GM21737 (cell line): ENCODE results near the gene C20orf144.
"Not testable (repeated sequence)": the region's sequence is repeated elsewhere in the genome, so short reads cannot be mapped to it uniquely, and the experiment has no call there.

Experiments
- ATAC-seq: cut with Tn5 transposase; IDR thresholded peaks from one replicate; pipeline ENCODE4 v1.9.1; 2021; ENCODE audit warnings: mild to moderate bottlenecking, moderate library complexity; ENCODE audit not compliant: unreplicated experiment

The C20orf144 gene

DNA sequence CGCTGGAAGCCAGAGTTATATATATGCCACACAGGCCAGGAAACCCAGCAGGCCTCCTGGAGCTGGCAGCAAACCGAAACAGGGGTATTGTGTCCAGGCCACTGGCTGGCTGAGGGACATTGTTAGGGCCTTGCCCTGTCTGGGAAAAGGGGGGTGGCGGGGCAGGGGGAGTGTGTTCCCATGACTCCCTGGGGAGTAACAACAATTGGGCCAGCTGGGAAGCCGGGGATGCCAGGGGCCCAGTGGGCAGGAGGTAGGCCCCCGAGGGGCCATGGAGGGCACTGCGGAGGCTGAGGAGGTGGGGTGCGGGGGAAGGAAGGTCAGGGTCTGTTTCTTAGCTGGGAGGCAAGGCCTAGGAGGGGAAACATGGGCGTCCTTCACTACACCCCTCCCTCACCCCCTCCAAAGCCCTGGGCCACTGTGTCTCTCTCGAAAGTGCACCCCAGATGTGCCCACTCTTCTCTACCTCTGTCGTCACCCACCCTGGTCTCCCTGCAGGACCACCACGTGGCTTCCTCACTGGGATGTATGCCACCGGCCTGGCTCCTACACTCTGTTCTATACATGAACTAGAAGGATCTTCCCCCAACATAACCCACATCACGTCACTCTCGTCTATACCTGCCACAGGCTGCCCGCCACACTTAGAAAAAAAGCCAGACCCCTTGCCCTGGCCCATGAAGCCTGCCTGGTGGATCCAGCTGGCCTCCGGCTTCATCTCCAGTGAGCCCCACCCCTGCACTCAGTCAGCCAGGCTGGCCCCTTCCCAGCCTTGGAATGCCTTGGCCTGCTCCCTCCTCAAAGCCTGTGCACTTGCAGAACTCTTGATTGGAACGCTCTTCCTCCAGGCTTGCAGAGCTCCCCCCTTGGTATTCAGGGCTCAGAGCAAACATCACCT, 31.9 kb downstream of the C20orf144 start:
- no peak for ATAC-seq

DNA sequence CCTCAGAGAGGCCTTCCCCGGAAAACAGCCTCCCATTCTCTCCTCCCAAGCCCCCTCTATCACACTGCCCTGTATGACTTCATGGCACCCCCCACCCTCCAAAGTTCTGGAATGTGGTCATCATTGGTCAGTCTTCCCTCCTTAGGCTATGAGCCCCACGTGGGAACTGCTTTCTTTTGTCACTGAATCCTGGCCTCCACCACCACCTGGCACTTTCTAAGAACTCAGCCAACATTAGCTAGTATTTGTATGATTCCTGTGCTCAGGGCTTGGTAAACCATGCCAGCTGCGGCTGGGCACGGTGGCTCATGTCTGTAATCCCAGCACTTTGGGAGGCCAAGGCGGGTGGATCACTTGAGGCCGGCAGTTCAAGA, 32.5 kb downstream of the C20orf144 start:
- no peak for ATAC-seq

DNA sequence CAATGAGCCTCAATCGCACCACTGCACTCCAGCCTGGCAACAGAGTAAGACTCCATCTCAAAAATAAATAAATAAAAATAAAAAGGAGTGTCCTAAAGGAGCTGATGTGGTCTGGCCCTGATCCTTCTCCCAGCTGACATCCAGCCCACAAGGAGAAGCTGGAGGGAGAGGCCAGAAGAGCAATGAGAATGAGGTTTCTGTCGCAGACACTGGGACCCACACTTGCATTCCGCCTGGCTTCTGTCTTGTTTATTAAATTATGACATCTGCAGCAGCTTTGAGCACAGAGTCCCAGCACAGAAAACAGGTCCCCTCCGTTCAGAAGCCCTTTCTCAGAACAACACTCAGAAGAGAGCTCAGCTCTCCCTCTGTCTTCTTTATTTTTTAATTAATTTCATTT, 34.3 kb downstream of the C20orf144 start:
- ATAC-seq = no peak

DNA sequence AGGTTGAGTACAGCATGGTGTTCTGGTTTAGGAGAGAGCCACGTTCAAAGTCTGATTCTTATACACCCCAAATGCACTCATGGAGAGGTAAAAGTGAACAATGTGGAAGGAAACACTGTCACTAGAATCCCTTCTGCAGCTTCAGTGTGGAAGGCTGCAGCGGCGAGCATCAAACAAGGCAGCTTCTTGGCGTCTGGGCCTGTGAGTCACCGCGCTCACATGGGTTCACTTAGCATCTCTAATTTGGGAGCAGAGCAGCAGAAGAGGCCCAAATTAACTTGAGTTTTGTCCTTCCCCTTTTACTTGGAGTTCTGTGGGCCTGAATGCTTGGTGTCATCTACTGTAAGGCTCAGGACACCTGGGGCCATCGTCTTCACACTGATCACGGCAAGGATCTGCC, 35.0 kb downstream of the C20orf144 start:
- ATAC-seq = no peak

DNA sequence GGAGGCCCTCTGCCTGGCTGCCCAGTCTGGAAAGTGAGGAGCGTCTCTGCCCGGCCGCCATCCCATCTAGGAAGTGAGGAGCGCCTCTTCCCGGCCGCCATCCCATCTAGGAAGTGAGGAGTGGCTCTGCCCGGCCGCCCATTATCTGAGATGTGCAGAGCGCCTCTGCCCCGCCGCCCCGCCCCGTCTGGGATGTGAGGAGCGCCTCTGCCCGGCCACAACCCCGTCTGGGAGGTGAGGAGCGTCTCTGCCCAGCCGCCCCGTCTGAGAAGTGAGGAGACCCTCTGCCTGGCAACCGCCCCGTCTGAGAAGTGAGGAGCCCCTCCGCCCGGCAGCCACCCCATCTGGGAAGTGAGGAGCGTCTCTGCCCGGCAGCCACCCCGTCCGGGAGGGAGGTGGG, 36.8 kb downstream of the C20orf144 start:
- ATAC-seq = not testable (repeated sequence)

DNA sequence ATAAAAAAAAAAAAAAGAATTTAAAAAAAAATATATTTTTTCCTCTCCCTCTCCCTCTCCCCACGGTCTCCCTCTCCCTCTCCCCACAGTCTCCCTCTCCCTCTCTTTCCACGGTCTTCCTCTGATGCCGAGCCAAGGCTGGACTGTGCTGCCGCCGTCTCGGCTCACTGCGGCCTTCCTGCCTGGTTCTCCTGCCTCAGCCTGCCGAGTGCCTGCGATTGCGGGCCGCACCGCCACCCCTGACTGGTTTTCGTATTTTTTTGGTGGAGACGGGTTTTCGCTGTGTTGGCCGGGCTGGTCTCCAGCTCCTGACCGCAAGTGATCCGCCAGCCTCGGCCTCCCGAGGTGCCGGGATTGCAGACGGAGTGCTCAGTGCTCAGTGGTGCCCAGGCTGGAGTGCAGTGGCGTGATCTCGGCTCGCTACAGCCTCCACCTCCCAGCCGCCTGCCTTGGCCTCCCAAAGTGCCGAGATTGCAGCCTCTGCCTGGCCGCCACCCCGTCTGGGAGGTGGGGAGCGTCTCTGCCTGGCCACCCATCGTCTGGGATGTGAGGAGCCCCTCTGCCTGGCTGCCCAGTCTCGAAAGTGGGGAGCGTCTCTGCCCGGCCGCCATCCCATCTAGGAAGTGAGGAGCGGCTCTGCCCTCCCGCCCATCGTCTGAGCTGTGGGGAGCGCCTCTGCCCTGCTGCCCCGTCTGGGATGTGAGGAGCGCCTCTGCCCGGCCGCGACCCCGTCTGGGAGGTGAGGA, 38.7 kb downstream of the C20orf144 start:
- not testable (repeated sequence) for ATAC-seq

DNA sequence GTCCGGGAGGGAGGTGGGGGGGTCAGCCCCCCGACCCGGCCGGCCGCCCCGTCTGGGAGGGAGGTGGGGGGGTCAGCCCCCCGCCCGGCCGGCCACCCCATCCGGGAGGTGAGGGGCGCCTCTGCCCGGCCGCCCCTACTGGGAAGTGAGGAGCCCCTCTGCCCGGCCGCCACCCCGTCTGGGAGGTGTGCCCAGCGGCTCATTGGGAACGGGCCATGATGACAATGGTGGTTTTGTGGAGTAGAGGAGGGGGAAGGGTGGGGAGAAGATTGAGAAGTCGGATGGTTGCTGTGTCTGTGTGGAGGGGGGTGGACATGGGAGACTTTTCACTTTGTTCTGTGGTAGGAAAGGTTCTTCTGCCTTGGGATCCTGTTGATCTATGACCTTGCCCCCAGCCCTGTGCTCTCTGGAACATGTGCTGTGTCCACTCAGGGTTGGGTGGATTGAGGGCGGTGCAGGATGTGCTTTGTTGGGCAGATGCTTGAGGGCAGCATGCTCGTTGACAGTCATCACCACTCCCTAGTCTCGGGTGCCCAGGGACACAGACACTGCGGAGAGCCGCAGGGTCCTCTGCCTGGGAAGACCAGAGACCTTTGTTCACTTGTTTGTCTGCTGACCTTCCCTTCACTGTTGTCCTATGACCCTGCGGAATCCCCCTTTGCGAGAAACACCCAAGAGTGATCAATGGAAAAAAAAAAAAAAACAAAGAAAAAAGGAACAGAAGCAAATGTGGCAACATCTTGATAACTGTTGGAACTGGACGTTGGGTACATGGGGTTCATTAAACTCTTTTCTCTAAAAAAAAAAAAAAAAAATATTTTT, 39.7 kb downstream of the C20orf144 start:
- ATAC-seq = no peak

DNA sequence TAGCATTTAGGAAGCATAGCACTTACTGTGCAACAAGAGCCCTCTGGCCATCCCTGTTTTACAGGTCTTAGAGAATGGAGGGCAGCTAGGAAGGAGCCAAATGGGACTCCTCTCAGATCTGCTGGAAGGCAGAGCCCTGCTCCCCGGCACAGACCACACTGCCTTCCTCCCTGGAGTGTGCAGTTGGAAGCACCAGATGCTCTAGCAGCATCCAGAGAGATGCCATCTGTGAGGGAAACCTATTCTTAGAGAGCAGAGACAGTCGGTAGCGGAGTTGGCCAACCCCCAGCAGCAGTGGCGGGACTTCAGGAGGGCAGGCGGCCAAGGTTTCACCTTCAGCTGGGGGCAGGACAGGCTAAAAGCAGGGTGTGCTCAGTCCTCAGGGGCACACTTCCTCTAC, 40.7 kb downstream of the C20orf144 start:
- ATAC-seq = no peak

DNA sequence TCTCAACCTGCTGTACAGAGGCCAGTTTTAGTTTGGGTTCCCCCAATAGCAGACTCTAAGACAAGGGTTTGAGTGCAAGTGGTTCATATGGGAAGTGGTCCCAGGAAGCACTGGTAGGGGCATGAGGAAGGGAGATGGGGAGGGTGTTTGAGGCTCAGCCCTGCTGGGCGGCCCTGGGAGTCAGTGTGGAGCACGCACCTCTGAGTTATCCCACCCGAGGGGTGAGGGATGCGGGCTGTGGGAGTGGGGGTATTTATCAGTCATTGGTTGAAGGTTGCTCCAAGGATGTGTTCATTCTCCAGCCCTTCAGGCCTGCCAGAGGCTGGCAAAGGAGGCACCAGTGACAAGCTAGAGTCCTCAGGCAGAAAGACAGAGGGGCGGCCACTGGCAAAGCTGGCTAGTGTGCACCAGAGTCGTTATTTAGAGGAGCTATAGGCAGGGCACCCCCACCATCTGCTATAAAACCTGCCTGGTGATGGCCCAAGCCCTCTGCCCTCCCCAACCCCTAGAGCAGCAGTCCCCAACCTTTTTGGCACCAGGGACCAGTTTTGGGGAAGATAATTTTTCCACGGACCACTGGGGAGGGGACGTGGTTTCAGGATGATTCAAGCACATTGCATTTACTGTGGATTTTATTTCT, 41.5 kb downstream of the C20orf144 start:
- no peak for ATAC-seq

DNA sequence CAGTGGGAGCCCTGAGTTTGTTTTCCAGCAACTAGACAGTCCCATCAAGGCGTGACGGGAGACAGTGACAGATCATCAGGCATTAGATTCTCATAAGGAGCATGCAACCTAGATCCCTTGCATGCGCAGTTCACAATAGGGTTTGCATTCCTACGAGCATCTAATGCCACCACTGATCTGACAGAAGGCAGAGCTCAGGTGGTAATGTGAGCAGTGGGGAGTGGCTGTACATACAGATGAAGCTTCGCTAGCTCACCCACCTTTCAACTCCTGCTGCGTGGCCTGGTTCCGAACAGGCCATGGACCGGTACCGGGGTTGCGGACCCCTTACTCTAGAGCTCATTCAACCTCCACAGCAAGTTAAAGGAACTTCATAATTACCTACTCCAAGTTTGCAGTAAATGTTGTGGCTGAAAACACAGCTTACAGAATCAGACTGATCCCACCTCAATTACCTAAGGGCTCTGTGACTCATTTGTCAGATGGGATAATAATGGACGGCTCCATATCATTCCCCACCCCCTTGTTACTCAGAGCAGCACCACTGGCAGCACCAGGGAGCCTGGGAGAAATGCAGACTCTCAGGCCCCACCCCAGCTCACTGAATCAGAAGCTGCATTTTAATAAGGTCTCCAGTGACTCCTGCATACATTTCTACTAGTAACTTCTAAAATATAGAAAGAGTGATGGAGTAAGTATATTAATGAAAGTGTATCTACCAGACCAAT, 42.2 kb downstream of the C20orf144 start:
- no peak for ATAC-seq

DNA sequence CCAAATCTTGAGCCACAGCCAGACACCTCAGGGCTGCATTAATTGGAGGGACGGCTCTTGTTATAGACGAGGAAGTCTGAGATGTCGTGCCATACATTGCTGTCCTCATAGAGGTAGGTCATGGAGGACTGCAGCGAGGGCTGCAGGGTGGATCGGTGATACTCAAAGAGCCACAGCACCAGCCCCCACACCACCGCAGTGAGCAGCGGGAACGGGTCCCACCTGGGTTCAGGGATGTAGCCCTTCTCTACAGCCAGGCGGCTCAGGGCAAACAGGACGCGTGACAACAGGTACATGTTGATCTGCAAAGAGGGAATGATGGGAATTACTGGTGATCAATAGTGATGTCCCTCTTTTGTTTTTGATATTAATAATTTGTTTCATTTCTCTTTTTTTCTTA, 45.5 kb downstream of the C20orf144 start:
- no peak for ATAC-seq

DNA sequence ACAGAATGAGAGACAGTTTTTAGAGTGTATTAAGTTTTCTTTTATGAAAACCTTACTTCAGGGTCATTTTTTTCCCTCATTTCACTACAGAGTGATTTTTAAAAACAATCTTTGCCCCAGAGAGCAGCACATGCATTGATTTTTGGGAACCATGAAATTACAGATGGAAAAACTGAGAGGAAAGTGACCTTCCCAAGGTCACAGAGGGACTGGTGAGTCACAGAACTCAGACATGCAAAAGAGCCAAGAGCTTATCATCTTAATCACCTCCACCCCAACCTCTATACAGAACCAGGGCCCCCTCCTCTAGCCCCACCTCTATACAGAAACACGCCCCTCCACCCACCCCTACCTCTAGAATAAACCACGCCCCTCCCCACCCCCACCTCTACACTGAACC, 47.3 kb downstream of the C20orf144 start:
- ATAC-seq = no peak

DNA sequence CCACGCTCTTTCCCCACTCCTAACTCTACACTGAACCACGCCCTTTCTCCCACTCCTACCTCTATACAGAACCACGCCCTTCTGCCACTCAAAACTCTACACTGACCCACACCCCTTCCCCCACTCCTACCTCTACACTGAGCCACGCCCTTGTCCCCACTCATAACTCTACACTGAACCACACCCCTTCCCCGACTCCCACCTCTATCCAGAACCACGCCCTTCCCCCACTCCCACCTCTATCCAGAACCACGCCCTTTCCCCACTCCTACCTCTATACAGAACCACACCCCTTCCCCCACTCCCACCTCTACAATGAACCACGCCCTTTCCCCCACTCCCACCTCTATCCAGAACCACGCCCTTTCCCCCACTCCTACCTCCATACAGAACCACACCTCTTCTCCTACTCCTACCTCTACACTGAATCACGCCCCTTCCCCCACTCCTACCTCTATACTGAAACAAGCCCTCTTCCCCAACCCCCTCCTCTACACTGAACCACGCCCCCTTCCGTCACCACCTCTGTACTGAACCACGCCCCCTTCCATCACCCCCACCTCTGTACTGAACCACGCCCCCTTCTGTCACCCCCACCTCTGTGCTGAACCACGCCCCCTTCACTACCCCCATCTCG, 47.9 kb downstream of the C20orf144 start:
- no peak for ATAC-seq

DNA sequence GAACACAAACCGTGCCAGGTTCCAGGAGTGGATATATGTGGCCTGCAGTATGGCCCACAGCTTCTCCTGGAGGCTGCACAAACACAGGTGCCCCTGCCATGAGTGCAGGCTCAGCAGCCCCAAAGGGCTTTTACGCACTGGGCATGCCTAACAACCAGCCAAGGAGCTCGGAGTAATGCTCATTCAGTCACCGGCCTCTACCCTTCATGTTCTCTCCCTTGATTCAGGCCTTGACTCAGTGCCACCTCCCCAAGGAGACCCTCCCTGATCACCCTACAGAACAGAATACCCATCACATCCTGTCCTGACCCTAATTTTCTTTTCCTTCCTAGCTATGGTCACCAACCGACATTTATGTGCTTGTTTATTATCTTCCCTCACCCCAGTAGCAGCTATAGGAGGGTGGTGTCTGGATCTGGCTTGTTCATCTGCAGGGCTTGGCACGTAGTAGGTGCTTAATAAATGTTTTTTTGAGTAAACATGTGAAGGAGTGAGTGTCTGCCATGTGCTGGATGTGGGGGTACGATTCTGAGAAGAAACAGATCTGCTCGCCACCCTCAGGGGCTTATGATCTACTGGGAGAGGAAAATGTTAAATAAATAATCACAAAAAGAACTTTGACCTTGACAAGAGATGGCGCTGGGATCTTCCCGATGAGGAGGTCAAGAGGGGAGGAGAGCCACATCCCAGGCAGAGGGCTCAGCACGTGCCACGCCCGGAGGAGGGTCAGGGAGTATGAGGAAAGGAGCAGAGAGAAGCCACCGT, 48.7 kb downstream of the C20orf144 start:
- ATAC-seq = no peak

DNA sequence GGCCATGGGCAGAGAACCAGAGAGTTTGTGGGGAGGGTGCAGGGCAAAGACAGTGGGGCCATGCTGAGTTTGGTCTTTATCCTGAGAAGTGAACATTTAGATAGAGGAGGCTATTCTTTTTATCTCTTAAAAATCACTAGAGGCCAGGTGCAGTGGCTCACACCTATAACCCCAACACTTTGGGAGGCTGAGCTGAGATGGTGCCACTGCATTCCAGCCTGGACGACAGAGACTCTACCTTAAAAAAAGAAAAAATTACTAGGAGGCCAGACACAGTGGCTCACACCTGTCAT, 49.3 kb downstream of the C20orf144 start:
- no peak for ATAC-seq
